Neural cell (in vitro differentiated cells): ENCODE results near the gene RANBP3. TPM values are rescaled to one million over a fixed set of nuclear protein-coding genes. Genes with fewer than 3 reads are reported as not detected.

Experiments used
- H2AFZ ChIP-seq: fragments of 200-600, 300-800 bp; sonication (generic), shearing (Covaris generic); 2 replicates; pipeline ENCODE4 v1.6.0; 2014; ENCODE audit warnings: low read depth, mild to moderate bottlenecking, antibody characterized with exemption, low read length, moderate library complexity
- H3F3A ChIP-seq: fragments of 200-600 bp; shearing (Covaris generic); 2 replicates; pipeline ENCODE4 v1.6.1; 2016; ENCODE audit warnings: mild to moderate bottlenecking, moderate library complexity, mixed read lengths, antibody characterized with exemption, low read length; ENCODE audit not compliant: insufficient read depth, poor library complexity, severe bottlenecking
- H3K27ac ChIP-seq: fragments of 200-600, 300-800 bp; sonication (generic), shearing (Covaris generic); 2 replicates; pipeline ENCODE4 v1.5.1; 2014; ENCODE audit warnings: mild to moderate bottlenecking, low read length, moderate library complexity
- H3K27me3 ChIP-seq: fragments of 300-800, 200-600 bp; sonication (generic), shearing (Covaris generic); 2 replicates; pipeline ENCODE4 v1.6.0; 2014; ENCODE audit warnings: mild to moderate bottlenecking, low read depth, low read length, moderate library complexity; ENCODE audit not compliant: insufficient read depth
- H3K36me3 ChIP-seq: fragments of 300-800, 200-600 bp; sonication (generic), shearing (Covaris generic); 2 replicates; pipeline ENCODE4 v1.5.1; 2014; ENCODE audit warnings: mild to moderate bottlenecking, antibody characterized with exemption, low read length, moderate library complexity; ENCODE audit not compliant: insufficient read depth
- H3K4me2 ChIP-seq: fragments of 300-800, 200-600 bp; sonication (generic), shearing (Covaris generic); 2 replicates; pipeline ENCODE4 v1.6.0; 2014; ENCODE audit warnings: mild to moderate bottlenecking, low read length
- H3K4me3 ChIP-seq: fragments of 300-800, 200-600 bp; sonication (generic), shearing (Covaris generic); 2 replicates; pipeline ENCODE4 v1.5.1; 2014; ENCODE audit warnings: mild to moderate bottlenecking, low read length, moderate library complexity
- H3K79me2 ChIP-seq: fragments of 200-600 bp; shearing (Covaris generic); replicated peaks from 2 replicates; pipeline ENCODE4 v1.6.0; 2014; ENCODE audit warnings: mild to moderate bottlenecking, low read length, moderate library complexity; ENCODE audit not compliant: insufficient read depth
- H3K9ac ChIP-seq: fragments of 300-800, 200-600 bp; sonication (generic), shearing (Covaris generic); 2 replicates; pipeline ENCODE4 v1.6.1; 2016; ENCODE audit warnings: mild to moderate bottlenecking, low read length, mixed read lengths
- H3K9me2 ChIP-seq: fragments of 200-600 bp; shearing (Covaris generic); 2 replicates; pipeline ENCODE4 v1.6.1; 2016; ENCODE audit warnings: mild to moderate bottlenecking, low read length, mixed read lengths; ENCODE audit not compliant: insufficient read depth
- H3K9me3 ChIP-seq: fragments of 200-600, 300-800 bp; sonication (generic), shearing (Covaris generic); 2 replicates; pipeline ENCODE4 v1.6.1; 2016; ENCODE audit warnings: mild to moderate bottlenecking, mixed run types, low read length, moderate library complexity, mixed read lengths
- H4K20me1 ChIP-seq: fragments of 200-600 bp; shearing (Covaris generic); 2 replicates; pipeline ENCODE4 v1.6.1; 2016; ENCODE audit warnings: mild to moderate bottlenecking, mixed run types; ENCODE audit not compliant: insufficient read depth
- EP300 ChIP-seq: fragments of 450-650 bp; conservative IDR thresholded peaks from 2 replicates; pipeline ENCODE4 v1.6.1; 2014; ENCODE audit warnings: antibody characterized with exemption, mild to moderate bottlenecking, moderate library complexity; ENCODE audit not compliant: poor library complexity, severe bottlenecking
- EZH2 ChIP-seq: fragments of 200-600, 300-800 bp; shearing (Covaris generic), sonication (generic); IDR thresholded peaks from 2 replicates; pipeline ENCODE4 v1.6.1; 2014; ENCODE audit warnings: antibody characterized with exemption, low read length, borderline replicate concordance, mild to moderate bottlenecking; ENCODE audit not compliant: insufficient read depth, poor library complexity, severe bottlenecking
- MXI1 ChIP-seq: fragments of 450-650 bp; conservative IDR thresholded peaks from 2 replicates; pipeline ENCODE4 v1.6.1; 2014; ENCODE audit warnings: antibody characterized with exemption, mild to moderate bottlenecking; ENCODE audit not compliant: poor library complexity, severe bottlenecking
- POLR2AphosphoS5 ChIP-seq: IDR thresholded peaks from 2 replicates; pipeline ENCODE4 v1.6.1; 2012
- RAD21 ChIP-seq: fragments of 450-650 bp; conservative IDR thresholded peaks from 2 replicates; pipeline ENCODE4 v1.6.1; 2014; ENCODE audit warnings: antibody characterized with exemption, mild to moderate bottlenecking, moderate library complexity
- REST ChIP-seq: IDR thresholded peaks from 2 replicates; pipeline ENCODE4 v1.6.1; 2012; ENCODE audit warnings: borderline replicate concordance
- SMC3 ChIP-seq: fragments of 450-650 bp; conservative IDR thresholded peaks from 2 replicates; pipeline ENCODE4 v1.6.1; 2014; ENCODE audit warnings: antibody characterized with exemption, mild to moderate bottlenecking, moderate library complexity; ENCODE audit not compliant: poor library complexity
- TAF1 ChIP-seq: IDR thresholded peaks from 2 replicates; pipeline ENCODE4 v1.6.1; 2012; ENCODE audit warnings: low read depth
- polyA plus RNA-seq: library from polyadenylated mRNA; depleted of rRNA; stranded (reverse); fragments of >200 nt; gene quantifications from 2 replicates; pipeline ENCODE4 v1.2.3, GENCODE V29; 2014
- TF ChIP-seq, protein P1 (sequence below): fragments of 450-650 bp; IDR thresholded peaks from 2 replicates; pipeline ENCODE4 v1.5.1; 2014; ENCODE audit warnings: antibody characterized with exemption, mild to moderate bottlenecking, moderate library complexity; ENCODE audit not compliant: poor library complexity, severe bottlenecking

RANBP3 gene
- polyA plus RNA-seq, 1 donor from 2014 or later, result 67.6 TPM

GRCh38 chr19:5915782-5916165 lies 62.2 kb downstream of the RANBP3 start:
- TF ChIP-seq, protein P1, sequence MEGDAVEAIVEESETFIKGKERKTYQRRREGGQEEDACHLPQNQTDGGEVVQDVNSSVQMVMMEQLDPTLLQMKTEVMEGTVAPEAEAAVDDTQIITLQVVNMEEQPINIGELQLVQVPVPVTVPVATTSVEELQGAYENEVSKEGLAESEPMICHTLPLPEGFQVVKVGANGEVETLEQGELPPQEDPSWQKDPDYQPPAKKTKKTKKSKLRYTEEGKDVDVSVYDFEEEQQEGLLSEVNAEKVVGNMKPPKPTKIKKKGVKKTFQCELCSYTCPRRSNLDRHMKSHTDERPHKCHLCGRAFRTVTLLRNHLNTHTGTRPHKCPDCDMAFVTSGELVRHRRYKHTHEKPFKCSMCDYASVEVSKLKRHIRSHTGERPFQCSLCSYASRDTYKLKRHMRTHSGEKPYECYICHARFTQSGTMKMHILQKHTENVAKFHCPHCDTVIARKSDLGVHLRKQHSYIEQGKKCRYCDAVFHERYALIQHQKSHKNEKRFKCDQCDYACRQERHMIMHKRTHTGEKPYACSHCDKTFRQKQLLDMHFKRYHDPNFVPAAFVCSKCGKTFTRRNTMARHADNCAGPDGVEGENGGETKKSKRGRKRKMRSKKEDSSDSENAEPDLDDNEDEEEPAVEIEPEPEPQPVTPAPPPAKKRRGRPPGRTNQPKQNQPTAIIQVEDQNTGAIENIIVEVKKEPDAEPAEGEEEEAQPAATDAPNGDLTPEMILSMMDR, result no peak
- TF ChIP-seq SMC3 (no peak), EP300 (no peak), RAD21 (no peak), REST (no peak), MXI1 (no peak), POLR2AphosphoS5 (no peak), TAF1 (no peak), EZH2 (no peak)
- H3K4me3 ChIP-seq, result no peak overlapping the region
- H3K4me2 ChIP-seq, result no peak overlapping the region

DNA sequence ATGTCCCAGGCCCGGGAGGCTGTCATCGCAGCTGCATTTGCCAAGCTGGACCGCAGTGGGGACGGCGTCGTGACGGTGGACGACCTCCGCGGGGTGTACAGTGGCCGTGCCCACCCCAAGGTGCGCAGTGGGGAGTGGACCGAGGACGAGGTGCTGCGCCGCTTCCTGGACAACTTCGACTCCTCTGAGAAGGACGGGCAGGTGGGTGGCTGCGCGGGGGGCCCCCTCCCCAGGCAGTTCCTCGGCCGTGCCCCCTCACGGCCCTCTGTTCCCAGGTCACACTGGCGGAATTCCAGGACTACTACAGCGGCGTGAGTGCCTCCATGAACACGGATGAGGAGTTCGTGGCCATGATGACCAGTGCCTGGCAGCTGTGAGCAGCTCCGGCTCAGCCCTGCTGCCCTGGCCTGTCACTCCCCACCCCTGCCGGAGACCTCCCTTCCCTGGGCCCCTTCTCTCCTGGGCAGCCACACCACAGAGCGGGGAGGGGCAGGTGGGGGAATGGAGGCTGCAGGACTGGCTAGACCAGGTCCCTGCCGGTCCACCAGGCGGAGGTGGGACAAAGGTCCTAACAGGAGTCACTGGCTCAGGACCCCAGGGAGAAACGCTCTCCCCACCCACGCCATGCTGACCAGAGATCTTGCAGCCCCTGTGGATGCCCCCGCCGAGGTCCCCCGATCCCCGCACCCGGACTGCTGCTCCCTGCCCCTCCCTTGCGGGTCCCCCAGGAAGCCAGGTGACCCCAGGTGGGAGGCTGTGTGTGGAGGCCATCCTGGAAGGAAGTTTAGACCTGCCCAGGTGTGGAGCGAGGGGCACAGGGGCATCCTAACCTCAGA lies 62.8 kb downstream of the RANBP3 start:
- H3F3A ChIP-seq, result no peaks in the 10 kb centered on the region
- H3K4me3 ChIP-seq, result no peak overlapping the region
- H2AFZ ChIP-seq, result no peak overlapping the region
- no peak overlapping the region for H3K27ac ChIP-seq
- H3K9me3 ChIP-seq, result no peaks in the 10 kb centered on the region
- no peaks in the 10 kb centered on the region for H3K36me3 ChIP-seq
- H3K27me3 ChIP-seq, result no peaks in the 10 kb centered on the region
- H3K79me2 ChIP-seq, result no peaks in the 10 kb centered on the region
- TF ChIP-seq SMC3 (no peak), RAD21 (no peak), EP300 (no peak), POLR2AphosphoS5 (no peak), EZH2 (no peak), MXI1 (no peak), TAF1 (no peak), REST (no peak)
- TF ChIP-seq, protein P1, result no peak
- H3K9me2 ChIP-seq, result no peaks in the 10 kb centered on the region
- no peak overlapping the region for H3K4me2 ChIP-seq
- H4K20me1 ChIP-seq, result no peaks in the 10 kb centered on the region
- no peak overlapping the region for H3K9ac ChIP-seq

More at GRCh38 chr19:5915782-5916165, 62.2 kb downstream of the RANBP3 start:
- H3K27me3 ChIP-seq, result no peaks in the 10 kb centered on the region
- no peak overlapping the region for H2AFZ ChIP-seq
- no peaks in the 10 kb centered on the region for H3K9me3 ChIP-seq
- H3K9me2 ChIP-seq, result no peaks in the 10 kb centered on the region
- no peaks in the 10 kb centered on the region for H3F3A ChIP-seq
- H3K9ac ChIP-seq, result no peak overlapping the region
- no peak overlapping the region for H3K27ac ChIP-seq
- no peaks in the 10 kb centered on the region for H3K79me2 ChIP-seq
- H3K36me3 ChIP-seq, result no peaks in the 10 kb centered on the region
- H4K20me1 ChIP-seq, result no peaks in the 10 kb centered on the region
